ENCODE data around the gene SPAG8.

The SPAG8 gene, protein sequence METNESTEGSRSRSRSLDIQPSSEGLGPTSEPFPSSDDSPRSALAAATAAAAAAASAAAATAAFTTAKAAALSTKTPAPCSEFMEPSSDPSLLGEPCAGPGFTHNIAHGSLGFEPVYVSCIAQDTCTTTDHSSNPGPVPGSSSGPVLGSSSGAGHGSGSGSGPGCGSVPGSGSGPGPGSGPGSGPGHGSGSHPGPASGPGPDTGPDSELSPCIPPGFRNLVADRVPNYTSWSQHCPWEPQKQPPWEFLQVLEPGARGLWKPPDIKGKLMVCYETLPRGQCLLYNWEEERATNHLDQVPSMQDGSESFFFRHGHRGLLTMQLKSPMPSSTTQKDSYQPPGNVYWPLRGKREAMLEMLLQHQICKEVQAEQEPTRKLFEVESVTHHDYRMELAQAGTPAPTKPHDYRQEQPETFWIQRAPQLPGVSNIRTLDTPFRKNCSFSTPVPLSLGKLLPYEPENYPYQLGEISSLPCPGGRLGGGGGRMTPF

DNA sequence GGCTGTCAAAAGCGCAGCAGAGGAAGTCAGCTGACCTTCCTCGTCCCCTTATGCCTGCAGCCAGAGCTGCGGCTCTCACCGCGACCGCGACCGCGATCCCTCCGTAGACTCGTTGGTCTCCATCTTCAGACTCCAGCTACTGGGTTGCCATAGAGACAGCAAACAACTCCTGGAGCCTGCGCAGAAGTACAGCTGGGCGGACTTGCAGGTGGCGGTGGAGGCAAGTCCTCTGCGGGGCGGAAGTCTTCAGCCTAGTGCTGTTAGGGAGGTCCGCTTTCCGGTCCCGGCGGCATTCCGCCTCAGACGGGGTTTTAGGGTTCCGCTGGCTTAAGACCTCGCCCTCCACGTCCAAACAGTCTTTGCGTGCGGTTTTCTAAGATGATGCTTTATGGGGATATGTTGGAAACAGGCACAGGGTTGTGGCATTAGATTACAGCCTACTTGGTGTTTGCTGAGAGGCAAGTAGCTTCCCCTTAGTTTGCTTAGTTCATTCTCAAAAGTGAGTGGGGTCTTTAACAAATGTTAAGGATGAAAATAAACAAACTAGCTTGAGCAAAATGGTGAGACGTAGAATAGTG is at the start of gene SPAG8:
TSS of gene SPAG8 (minus strand) at position 238 of the 578 bp plus-strand sequence. CDS start at position 123, 115 bp downstream.
- DNase-seq = peak; percentile 92

DNA sequence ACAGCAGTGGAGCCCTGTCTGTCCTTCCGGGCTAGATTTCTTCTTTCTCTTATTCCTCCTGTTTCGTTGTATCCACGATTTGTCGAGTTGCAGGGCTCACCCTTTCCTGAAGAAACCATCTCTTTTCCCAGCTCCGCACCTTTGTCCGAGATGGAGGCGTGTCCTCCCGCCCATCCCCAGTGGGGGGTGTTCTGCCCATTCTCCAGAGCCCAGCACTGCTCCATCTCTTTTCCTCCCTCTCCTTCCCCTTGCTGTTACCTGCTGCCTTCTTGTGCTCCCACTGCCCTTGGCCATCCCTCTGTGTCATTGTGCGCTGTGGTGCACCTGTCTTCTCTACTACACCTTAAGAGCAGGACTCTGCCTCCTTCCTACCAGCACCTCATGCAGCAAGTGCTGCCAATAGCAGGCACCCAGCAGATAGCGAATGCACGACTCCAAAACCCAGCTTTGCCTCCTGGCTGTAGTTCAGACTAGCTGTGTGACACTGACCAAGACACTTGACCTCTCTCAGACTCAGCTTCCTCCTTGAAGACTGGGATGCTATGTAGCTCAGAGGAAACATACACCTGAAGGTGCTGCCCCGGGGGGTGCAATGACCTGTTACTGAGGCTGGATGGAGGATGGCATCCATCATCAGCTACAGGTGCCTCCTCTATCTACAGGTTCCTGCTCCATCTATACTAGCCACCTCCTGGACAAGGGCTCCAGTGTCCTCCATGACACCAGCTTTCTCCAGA is 49.3 kb upstream of the SPAG8 start:
- no peak for DNase-seq

DNA sequence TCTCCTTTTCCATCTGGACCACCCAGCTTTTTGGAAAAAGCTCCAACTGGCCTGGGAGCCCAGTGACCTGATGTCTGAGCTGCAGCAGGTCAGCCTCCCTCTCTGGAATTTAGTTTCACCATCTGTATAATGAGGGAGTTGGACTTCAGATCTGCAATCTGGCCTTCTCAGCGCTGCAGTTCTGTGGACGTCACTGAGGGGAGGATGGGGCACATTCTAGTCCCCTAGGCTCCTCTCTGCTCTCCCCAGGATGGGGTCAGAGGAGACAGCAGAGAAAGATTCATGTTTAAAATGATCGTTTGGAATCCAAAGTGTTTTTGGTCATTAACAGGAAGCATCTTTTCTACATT is 47.9 kb upstream of the SPAG8 start:
- no peak for DNase-seq

- DNase-seq = no peak
Measured at GRCh38 chr9:35859310-35859989, 47.4 kb upstream of the SPAG8 start.

DNA sequence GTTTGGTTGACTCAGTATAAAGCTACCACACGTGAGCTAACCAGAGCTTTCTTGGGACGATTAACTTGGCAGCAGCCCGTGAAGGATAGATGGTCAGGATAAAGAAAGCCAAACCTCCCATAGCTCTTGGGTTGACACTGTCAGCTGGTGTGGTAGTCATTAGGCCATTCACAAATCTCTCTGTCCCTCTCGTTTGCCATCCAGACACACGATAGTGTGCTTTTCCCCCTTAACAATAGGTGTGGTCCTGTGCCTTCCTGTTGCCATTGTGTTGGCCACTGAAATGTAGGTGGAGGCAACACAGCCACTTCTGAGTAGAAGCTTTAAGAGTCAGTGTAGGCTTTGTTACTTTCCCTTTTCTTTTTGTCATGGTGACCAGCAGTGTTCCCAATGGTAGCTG is 46.4 kb upstream of the SPAG8 start:
- DNase-seq = no peak

- no peak for DNase-seq
Measured at GRCh38 chr9:35856882-35857281, 44.8 kb upstream of the SPAG8 start.

DNA sequence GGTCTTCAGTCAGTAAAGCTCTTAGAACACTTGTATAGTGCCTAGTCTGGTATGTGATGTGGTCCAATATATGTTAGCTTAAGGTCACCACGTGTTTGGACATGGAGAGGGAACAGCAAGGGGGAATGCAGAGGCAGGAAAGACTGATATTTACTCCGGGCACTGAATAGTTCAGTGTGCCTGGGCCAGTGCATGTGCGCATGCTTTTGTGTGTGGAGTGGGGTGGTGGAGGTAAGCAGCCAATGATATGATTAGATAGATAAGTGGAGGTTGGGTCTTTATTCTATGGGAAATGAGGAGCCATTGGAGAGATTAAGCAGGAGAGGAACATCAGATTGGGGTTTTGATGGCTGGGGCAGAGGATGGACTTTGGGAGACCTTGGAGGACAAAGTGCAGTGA is 44.1 kb upstream of the SPAG8 start:
- no peak for DNase-seq

DNA sequence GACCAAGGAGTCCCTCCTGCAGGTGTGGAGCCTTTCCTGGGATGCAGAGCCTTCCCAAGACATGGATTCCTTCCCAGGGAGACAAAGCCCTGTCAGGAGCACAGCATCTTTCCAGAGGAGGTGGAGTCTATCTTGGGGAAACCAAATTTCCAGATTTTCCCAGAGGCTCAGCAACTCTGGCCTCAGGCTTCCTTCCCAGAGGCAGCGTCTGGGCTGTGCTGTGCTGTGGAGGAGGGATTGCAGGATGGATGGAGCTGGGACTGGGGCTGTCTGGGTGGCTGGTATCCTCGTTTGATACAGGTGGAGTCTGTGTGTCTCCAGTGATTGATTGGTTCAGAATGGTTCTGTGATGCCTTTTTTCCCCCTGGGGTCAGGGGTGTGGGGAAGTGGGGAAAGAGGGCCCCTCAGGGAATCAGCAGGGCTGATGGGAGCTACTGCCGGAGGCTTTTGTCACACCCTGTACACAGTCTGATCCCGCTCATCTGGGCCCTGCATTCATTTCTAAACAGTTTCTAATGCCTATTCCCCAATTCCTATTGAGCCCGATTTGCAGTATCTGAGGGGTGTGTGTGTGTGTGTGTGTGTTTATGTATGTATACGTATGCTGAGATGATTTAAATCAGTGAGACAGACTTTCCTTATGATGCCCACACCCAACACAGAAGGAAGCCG is 42.2 kb upstream of the SPAG8 start:
- no peak for DNase-seq

GRCh38 chr9:35852876-35853865 is 41.1 kb upstream of the SPAG8 start:
- no peak for DNase-seq

DNA sequence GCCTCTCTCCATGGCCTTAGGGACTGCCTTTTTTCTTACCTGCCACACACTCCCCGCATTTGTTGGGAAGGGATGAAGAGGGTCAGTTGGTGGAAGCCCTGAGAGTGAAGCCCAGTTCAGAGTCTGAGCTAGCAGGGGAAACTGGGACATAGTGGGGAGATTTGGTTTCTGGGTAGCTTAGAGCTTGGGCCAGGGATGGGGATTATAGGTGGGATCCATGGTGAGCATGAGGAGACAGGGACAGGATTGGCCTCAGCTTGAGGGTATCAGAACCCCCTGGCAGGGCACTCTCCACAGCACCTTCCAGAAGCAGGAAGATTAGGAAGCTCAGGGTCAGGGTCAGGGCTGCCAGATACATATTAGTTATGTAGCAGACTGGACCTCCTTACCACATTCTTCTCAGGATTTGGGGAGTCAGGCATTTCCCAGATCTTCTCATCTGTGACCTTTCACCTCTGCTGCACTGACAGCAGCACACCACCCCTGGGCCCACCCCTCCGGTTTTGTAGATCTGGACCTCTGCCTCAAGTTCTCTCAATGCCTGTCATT is 40.3 kb upstream of the SPAG8 start:
- DNase-seq = no peak

DNA sequence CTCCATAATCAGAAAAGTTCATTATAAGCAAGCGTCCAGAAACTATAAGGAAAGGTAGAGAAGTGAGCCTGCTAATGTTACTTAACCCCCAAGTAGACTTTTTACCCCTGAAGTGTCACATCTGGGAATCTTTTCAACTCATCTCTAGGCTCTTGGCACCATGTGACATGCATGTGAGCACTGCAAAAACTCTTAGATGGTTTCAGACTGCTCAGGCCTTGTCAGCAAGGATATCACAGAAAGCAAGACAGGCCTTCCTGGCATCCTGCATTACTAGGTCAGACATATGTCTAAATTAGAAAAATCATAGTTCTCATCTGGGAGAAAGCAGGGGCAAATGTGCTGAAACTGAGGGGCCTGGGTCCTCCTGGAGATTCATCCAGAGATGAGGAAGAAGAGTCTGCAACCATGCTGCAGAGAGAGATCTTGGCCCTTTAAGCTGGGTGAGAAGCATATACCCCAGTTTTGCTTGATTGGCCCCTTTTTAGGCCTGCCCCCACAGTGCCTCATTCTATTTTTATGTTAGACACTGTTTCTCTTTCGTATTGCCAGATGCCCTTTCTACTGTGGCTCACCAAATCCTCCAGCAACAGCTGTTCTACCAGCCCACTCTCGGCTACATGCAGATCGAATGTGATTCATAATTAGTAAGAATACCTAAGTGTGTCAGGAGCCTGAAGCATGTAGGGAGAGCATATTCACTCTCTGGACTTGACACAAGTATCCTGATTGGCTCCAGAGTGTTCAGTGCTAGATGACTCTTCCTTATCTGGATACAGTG is 35.9 kb upstream of the SPAG8 start:
- no peak for DNase-seq

GRCh38 chr9:35845824-35846771 is 34.0 kb upstream of the SPAG8 start:
- no peak for DNase-seq

DNA sequence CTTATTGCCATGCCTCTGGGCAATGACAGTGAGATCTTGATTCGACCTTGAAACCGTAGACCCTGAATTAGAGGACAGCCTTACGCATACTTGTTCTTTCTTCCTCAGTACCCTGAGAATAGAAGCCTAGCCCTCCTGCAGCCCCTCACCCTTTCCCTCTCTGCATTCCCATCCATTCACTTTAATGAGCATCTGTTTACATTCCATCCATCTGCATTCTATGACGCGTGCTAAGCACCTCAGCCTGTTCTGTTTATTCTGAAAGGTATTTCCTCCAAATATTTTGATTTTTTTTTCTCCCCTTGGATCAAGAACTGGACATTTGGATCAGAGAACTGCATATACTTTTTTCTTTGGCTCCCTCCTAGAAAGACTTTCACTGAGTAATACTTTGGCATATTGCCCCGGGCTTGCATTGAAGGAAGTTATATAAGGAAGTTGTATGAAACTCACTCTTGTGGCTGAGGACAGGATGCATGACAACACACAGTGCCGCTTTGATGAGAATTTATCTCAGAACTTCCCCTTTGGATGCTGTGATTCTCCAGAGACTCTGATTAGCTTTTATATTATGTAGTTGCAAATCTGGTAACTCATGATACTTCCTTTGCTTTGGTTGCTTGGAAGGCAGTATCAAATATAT is 32.7 kb upstream of the SPAG8 start:
- DNase-seq = no peak

GRCh38 chr9:35842795-35843194 is 30.7 kb upstream of the SPAG8 start:
- DNase-seq = no peak

- DNase-seq = no peak
Measured at GRCh38 chr9:35842020-35842745, 30.1 kb upstream of the SPAG8 start.

- no peak for DNase-seq
Measured at GRCh38 chr9:35841645-35841900, 29.5 kb upstream of the SPAG8 start.

DNA sequence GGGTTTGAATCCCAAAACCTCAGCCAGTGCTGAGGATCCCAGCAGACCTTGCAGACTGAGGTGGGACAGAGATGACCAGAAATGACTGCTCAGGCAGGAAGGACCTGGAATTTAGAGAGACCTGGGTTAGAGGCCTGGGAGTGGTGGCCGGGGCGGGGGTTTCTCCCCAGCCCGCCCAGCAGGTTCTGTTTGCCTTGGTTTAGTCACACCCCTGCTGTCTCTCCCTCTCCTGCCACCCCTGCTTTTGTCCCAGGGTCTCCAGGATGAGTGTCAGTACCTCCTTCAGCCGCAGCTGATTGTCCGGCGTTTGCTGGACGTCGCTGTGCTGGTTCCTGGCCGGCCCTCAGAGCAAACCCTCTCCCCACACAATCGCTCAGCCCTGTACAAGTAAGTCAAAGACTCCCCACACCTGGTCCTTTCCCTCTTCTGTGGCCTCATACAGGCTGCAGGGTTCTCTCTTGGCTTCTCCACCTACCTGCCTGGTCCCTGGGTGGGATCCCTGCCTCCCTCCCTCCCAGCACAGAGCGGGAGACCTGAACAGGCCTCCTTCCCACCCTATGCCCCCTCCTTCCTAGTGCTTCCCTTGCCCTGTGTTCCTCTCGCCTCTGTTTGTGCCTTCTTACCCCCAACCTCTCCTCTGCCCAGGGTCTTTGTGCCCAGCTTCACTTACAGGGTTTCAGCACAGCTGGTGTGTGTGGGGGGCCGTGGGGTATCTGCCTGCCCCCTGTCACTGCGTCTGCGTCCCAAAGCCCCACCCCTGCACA is 29.0 kb upstream of the SPAG8 start:
- no peak for DNase-seq
